Uterus (tissue), 4 donors: Measurements from ENCODE around the gene PSMB8. TPM values are rescaled to one million over a fixed set of nuclear protein-coding genes. Genes with fewer than 3 reads are reported as not detected.

ENCODE experiments used
- DNase-seq, 2 donors: peaks; one replicate each; pipeline ENCODE4 v3.0.0-alpha.2; 2019 to 2020
- H3K27ac ChIP-seq, 2 donors: fragments of 200-600 bp; sonication (generic); 1 replicate in 1 of 2; 2 replicates in 1 of 2; pipeline ENCODE4 v1.5.1; 2016 to 2018
- H3K27me3 ChIP-seq, 2 donors: fragments of 200-600 bp; sonication (generic); one replicate each; pipeline ENCODE4 v1.5.1; 2018 to 2019; ENCODE audit warnings: control low read depth in 1 of 2
- H3K36me3 ChIP-seq, 2 donors: fragments of 200-600 bp; sonication (generic); one replicate each; pipeline ENCODE4 v1.5.1; 2019; ENCODE audit warnings: control low read depth in 1 of 2
- H3K4me1 ChIP-seq, 2 donors: fragments of 200-600 bp; sonication (generic); one replicate each; pipeline ENCODE4 v1.5.1; 2018 to 2019; ENCODE audit warnings: control low read depth in 1 of 2
- H3K4me3 ChIP-seq, 2 donors: fragments of 200-600 bp; sonication (generic); 1 replicate in 1 of 2; 2 replicates in 1 of 2; pipeline ENCODE4 v1.5.1; 2018 to 2019; ENCODE audit warnings: mild to moderate bottlenecking in 1 of 2
- H3K9me3 ChIP-seq, 2 donors: fragments of 200-600 bp; sonication (generic); one replicate each; pipeline ENCODE4 v1.5.1; 2019; ENCODE audit warnings: control low read depth in 1 of 2
- CTCF ChIP-seq, 4 experiments: fragments of 200-600 bp in 2 of 4; fragments of 450-650 bp in 2 of 4; sonication (generic) in 2 of 4; IDR thresholded peaks; one replicate each; pipeline ENCODE4 v1.5.1; 2016 to 2019; ENCODE audit warnings: antibody characterized with exemption in 4 of 4, mild to moderate bottlenecking in 2 of 4, moderate library complexity in 1 of 4
- POLR2A ChIP-seq, 2 donors: fragments of 450-650 bp; IDR thresholded peaks; one replicate each; pipeline ENCODE4 v1.6.1; 2016; ENCODE audit warnings: antibody characterized with exemption in 2 of 2, mild to moderate bottlenecking in 1 of 2, moderate library complexity in 1 of 2
- intact Hi-C: fragments of 100-400 bp; cut with DNase I; formaldehyde crosslinking; loops from one replicate; pipeline ENCODE4 v1.15.1; 2023; ENCODE audit warnings: low total_unique reads
- total RNA-seq, 4 donors: library from RNA; depleted of rRNA in 3 of 4; stranded (reverse); fragments of >200 nt in 3 of 4; gene quantifications; one replicate each; pipeline versions ENCODE4 v1.1.0 to v1.2.4, GENCODE V29; 2014 to 2023
- donor health status: DM: yes; HTN: yes; CAD: no.

The PSMB8 gene
- 10 to 100 TPM; 23.5 to 60.1 (median 27.2) TPM for total RNA-seq

- Histone ChIP-seq H3K27me3 (no peaks in the 10 kb centered on the region), H3K27ac (peak within 1 kb of the TSS; percentile 90 to 96), H3K36me3 (no peaks in the 10 kb centered on the region), H3K9me3 (no peaks in the 10 kb centered on the region), H3K4me3 (peak within 1 kb of the TSS; percentile 68 to 72), H3K4me1 (no peaks in the 10 kb centered on the region)
- TF ChIP-seq POLR2A (IDR thresholded peaks at IDR 0.05) (peak; percentile 89 to 98), CTCF (IDR thresholded peaks at IDR 0.05) (peak in 3 of 4 experiments; percentile 16 to 42 (median 38))
- peak; percentile 96 to 98 for DNase-seq
- intact Hi-C loops = no loop called here
Measured at GRCh38 chr6:32843979-32844838, at the start of gene PSMB8. Gene PSMB8 (minus strand): TSS chr6:32844047. CDS start chr6:32843996, 51 bp downstream.

- intact Hi-C loops = no loop called here
Measured at GRCh38 chr6:32890831-32891230, 47.0 kb upstream of the PSMB8 start.

GRCh38 chr6:32889533-32889932, 45.7 kb upstream of the PSMB8 start:
- Histone ChIP-seq H3K36me3 (no peaks in the 10 kb centered on the region), H3K27me3 (no peaks in the 10 kb centered on the region), H3K4me1 (peaks cover 0 to 7% of the 10 kb centered on the region in 2 donors), H3K9me3 (no peaks in the 10 kb centered on the region), H3K27ac (no peak overlapping the region), H3K4me3 (no peak overlapping the region)
- no peak for DNase-seq
- intact Hi-C loops = loop anchor here (10.0 kb wide), 1 partner anchor 45 kb away; no protein-coding TSS in a partner anchor
- no peak for TF ChIP-seq POLR2A (IDR thresholded peaks at IDR 0.05)
- TF ChIP-seq CTCF (IDR thresholded peaks at IDR 0.05) = no peak

More at GRCh38 chr6:32890831-32891230, 47.0 kb upstream of the PSMB8 start:
- TF ChIP-seq POLR2A (IDR thresholded peaks at IDR 0.05) = no peak
- no peak for TF ChIP-seq CTCF (IDR thresholded peaks at IDR 0.05)
- Histone ChIP-seq H3K4me1 (peaks cover 0 to 12% of the 10 kb centered on the region in 2 donors), H3K9me3 (no peaks in the 10 kb centered on the region), H3K4me3 (no peak overlapping the region), H3K36me3 (no peaks in the 10 kb centered on the region), H3K27ac (no peak overlapping the region), H3K27me3 (no peaks in the 10 kb centered on the region)
- no peak for DNase-seq

- DNase-seq = no peak
- intact Hi-C loops = loop anchor here (10.0 kb wide), 1 partner anchor 46 kb away; no protein-coding TSS in a partner anchor
- Histone ChIP-seq H3K4me3 (no peak overlapping the region), H3K27me3 (no peaks in the 10 kb centered on the region), H3K36me3 (no peaks in the 10 kb centered on the region), H3K9me3 (no peaks in the 10 kb centered on the region), H3K27ac (no peak overlapping the region), H3K4me1 (peaks cover 0 to 7% of the 10 kb centered on the region in 2 donors)
- no peak for TF ChIP-seq POLR2A (IDR thresholded peaks at IDR 0.05)
- TF ChIP-seq CTCF (IDR thresholded peaks at IDR 0.05) = no peak
Measured at GRCh38 chr6:32888576-32888975, 44.7 kb upstream of the PSMB8 start.

- Histone ChIP-seq H3K36me3 (no peaks in the 10 kb centered on the region), H3K27ac (peak overlapping the region; percentile 39 to 58), H3K4me3 (no peak overlapping the region), H3K27me3 (no peaks in the 10 kb centered on the region), H3K9me3 (no peaks in the 10 kb centered on the region), H3K4me1 (peaks cover 0 to 7% of the 10 kb centered on the region in 2 donors)
- TF ChIP-seq POLR2A (IDR thresholded peaks at IDR 0.05) (no peak), CTCF (IDR thresholded peaks at IDR 0.05) (no peak)
- intact Hi-C loops = loop anchor here (10.0 kb wide), 1 partner anchor 47 kb away; no protein-coding TSS in a partner anchor
- no peak for DNase-seq
Measured at GRCh38 chr6:32887616-32888015, 43.8 kb upstream of the PSMB8 start.
